Left cardiac atrium (tissue), 4 donors: Measurements from ENCODE around the gene ZNF808. TPM values are rescaled to one million over a fixed set of nuclear protein-coding genes. Genes with fewer than 3 reads are reported as not detected.
"Not testable (repeated sequence)": the region's sequence is repeated elsewhere in the genome, so short reads cannot be mapped to it uniquely, and the experiment has no call there.

Source experiments
- ATAC-seq, 2 donors: fragments of 200-7000 bp; cut with Tn5 transposase; one replicate each; pipeline ENCODE4 v1.9.1; 2020; ENCODE audit warnings: mild to moderate bottlenecking in 2 of 2, moderate library complexity in 2 of 2
- DNase-seq: peaks from one replicate; pipeline ENCODE4 v3.0.0-alpha.2; 2020
- intact Hi-C, 2 donors: fragments of 100-400 bp; cut with DNase I; formaldehyde crosslinking; loops; one replicate each; pipeline versions ENCODE4 v1.14.1 to v1.15.1; 2022 to 2023
- long read RNA-seq: library from polyadenylated mRNA; unstranded; transcript quantifications from one replicate; pipeline ENCODE4 v2.0.0, GENCODE V29; 2021
- total RNA-seq, 2 donors: library from RNA; stranded (reverse); fragmentation: NEBNext Ultra II Directional; extraction: Animal tissue kit (Norgen Biotek cat#: 25700); gene quantifications; one replicate each; pipeline ENCODE4 v1.2.1, GENCODE V29; 2021
- donor health status: DM: no; HTN: yes; CAD: no.
- donor health status: DM: no; HTN: yes; CAD: no; lungs with severe emphysema.
- donor health status: DM: yes; HTN: yes; CAD: no.
- donor health status: Dilated cardiomyopathy.

Gene ZNF808
- 10 to 100 TPM; 25.1 to 29.3 TPM for total RNA-seq
- long read RNA-seq, transcript ZNF808-205 (4 exons, 553 nt): major isoform, 6 of 11 reads
- long read RNA-seq, partial matches to known transcripts: 3 of 11 reads
- long read RNA-seq, other reads (novel, unspliced or antisense): 1 of 11 reads

- intact Hi-C loops: loop anchor here in 1 of 2 donors (5.0 kb wide), 1 partner anchor 45 kb away; the partner anchor contains the start of gene ZNF701
- ATAC-seq: peak; percentile 98 to 99
- DNase-seq: peak; percentile 97
These were observed at the start of gene ZNF808 for GRCh38 chr19:52527134-52527955. Gene ZNF808, plus strand, starts transcription at chr19:52527668. Its CDS starts 15,617 bp downstream, at chr19:52543285.

GRCh38 chr19:52484111-52484743, 43.2 kb upstream of the ZNF808 start:
- DNase-seq, intact Hi-C loops, ATAC-seq: not testable (repeated sequence)

- ATAC-seq: not testable (repeated sequence)
These were observed 42.4 kb upstream of the ZNF808 start for GRCh38 chr19:52485064-52485463.

GRCh38 chr19:52485561-52486240, 41.8 kb upstream of the ZNF808 start:
- ATAC-seq, DNase-seq, intact Hi-C loops: not testable (repeated sequence)

More at GRCh38 chr19:52485064-52485463, 42.4 kb upstream of the ZNF808 start:
- DNase-seq, intact Hi-C loops: not testable (repeated sequence)

- peak in 1 of 2 donors; percentile 49 for ATAC-seq
- intact Hi-C loops: no loop called here
These were observed 35.1 kb upstream of the ZNF808 start for GRCh38 chr19:52492201-52492993.

GRCh38 chr19:52492994-52493470, 34.4 kb upstream of the ZNF808 start:
- ATAC-seq: peak in 1 of 2 donors; percentile 40
- peak; percentile 36 for DNase-seq
- intact Hi-C loops: no loop called here

More at GRCh38 chr19:52492201-52492993, 35.1 kb upstream of the ZNF808 start:
- no peak for DNase-seq

GRCh38 chr19:52494518-52494917, 33.0 kb upstream of the ZNF808 start:
- no peak for DNase-seq
- no peak for ATAC-seq
- intact Hi-C loops: no loop called here

GRCh38 chr19:52498571-52498970, 28.9 kb upstream of the ZNF808 start:
- intact Hi-C loops: no loop called here
- no peak for ATAC-seq
- no peak for DNase-seq

- intact Hi-C loops, DNase-seq, ATAC-seq: not testable (repeated sequence)
These were observed 27.0 kb upstream of the ZNF808 start for GRCh38 chr19:52500474-52500873.

- intact Hi-C loops, DNase-seq, ATAC-seq: not testable (repeated sequence)
These were observed 26.5 kb upstream of the ZNF808 start for GRCh38 chr19:52500991-52501390.

- intact Hi-C loops: no loop called here
- ATAC-seq: no peak
- no peak for DNase-seq
These were observed 20.2 kb upstream of the ZNF808 start for GRCh38 chr19:52507266-52507665.

- intact Hi-C loops: no loop called here
- ATAC-seq: no peak
- DNase-seq: no peak
These were observed 11.3 kb upstream of the ZNF808 start for GRCh38 chr19:52516191-52516590.

GRCh38 chr19:52518646-52519045, 8.8 kb upstream of the ZNF808 start:
- no peak for ATAC-seq
- intact Hi-C loops: no loop called here

GRCh38 chr19:52519175-52519574, 8.3 kb upstream of the ZNF808 start:
- intact Hi-C loops, ATAC-seq, DNase-seq: not testable (repeated sequence)

More at GRCh38 chr19:52518646-52519045, 8.8 kb upstream of the ZNF808 start:
- no peak for DNase-seq

GRCh38 chr19:52520013-52520412, 7.5 kb upstream of the ZNF808 start:
- no peak for DNase-seq
- intact Hi-C loops: no loop called here
- no peak for ATAC-seq

- DNase-seq (no peak), ATAC-seq (no peak)
- intact Hi-C loops: no loop called here
These were observed 4.9 kb upstream of the ZNF808 start for GRCh38 chr19:52522551-52522950.

- no peak for ATAC-seq
- intact Hi-C loops: no loop called here
- DNase-seq: no peak
These were observed 3.4 kb upstream of the ZNF808 start for GRCh38 chr19:52524086-52524485.

- DNase-seq (peak; percentile 33), ATAC-seq (peak; percentile 24 to 48)
- intact Hi-C loops: loop anchor here in 1 of 2 donors (5.0 kb wide), 1 partner anchor 44 kb away; the partner anchor contains the start of gene ZNF701
These were observed 486 bp downstream of the ZNF808 start for GRCh38 chr19:52527956-52528351.
